Stimulated activated CD8-positive, alpha-beta memory T cell treated with anti-CD3 and anti-CD28 coated beads, Interleukin-15, amount 100 ng/mL, for 1 hour (primary cell): Measurements from ENCODE around the gene ZIM2.

Experiments used
- DNase-seq: peaks from one replicate; pipeline ENCODE4 v3.0.0-alpha.2; 2020; ENCODE audit warnings: low read depth

The ZIM2 gene

DNA sequence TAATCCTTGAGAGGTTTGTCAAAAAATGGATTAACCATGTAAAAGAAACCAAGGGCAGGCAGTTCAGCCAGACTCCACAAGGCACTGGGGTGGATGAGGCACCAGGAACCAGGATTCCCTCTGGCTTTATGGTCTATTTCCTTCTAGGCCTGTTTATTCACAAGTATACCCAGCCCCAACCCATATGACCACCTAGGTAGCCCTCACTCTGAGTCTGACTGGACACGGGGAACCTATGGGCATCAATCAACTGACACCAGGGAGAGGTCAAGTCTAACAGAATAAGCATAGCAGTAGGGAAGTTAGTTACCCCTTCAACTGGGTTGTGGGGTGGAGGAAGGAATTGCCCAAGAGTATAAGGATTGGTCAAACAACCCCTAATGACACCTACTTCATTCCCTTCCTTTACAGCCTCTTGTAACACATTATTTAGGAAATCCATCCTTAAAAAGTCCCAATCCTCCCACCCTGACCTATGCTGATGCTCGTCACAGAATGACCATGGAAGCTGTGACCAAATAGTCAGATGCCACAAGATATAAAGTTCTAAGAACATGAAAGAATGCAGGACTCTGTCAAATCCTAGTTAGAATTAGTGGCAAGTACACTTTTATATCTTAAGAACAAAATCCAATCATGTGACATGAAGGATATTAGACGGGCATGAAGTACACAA lies 31.7 kb downstream of the ZIM2 start:
- DNase-seq: no peak

DNA sequence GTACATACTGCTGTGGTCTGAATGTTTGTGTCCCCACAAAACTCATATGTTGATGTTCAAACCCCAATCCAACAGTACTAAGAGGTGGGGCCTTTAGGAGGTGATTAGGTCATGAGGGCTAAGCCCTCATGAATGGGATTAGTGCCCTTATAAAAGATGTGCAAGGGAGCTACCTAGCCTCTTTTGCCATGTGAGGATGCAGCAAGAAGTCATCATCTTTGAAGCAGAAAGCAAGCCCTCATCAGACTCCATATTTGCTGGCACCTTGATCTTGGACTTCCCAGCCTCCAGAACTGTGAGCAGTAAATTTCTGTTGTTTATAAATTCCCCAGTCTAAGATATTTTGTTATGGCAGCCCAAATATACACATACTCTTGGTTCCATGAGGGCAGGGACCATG lies 33.9 kb downstream of the ZIM2 start:
- DNase-seq: no peak

DNA sequence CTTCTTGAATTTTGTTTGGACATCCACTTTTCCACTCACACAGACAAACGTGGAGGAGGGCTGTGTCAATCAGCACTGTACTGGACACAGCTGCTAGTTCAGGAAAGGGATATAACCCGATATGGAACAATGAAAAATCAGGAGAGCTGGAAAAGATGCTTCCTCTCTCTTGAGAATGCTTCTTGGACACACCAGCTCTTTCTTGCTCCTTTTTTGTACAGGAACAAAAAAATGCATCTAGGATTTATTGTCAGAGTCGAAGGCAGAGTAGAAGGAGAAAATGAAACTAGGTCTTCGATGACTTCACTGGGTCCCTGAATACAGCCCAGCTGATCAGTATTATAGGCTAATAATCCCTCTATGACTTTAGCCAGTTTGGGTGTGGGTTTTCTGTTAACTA lies 62.2 kb downstream of the ZIM2 start:
- DNase-seq: no peak

DNA sequence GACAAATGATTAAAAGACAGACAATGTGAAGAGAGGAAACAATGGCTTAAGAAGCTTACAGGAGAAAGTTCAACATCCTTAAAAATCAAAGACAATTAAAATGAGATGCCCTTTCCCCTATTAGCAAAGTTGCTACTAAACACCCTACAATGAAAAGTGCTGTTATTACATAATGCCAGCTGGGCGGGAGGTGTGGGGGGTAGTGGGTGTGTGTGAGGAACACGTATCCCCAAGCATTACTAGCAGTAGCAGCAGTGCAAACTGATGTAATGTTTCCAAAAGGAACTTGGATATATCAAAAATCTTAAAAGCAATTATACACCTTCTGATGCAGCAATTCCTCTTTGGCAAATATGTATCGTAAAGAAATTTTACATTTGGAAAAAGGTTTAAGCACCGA lies 70.9 kb downstream of the ZIM2 start:
- no peak for DNase-seq

DNA sequence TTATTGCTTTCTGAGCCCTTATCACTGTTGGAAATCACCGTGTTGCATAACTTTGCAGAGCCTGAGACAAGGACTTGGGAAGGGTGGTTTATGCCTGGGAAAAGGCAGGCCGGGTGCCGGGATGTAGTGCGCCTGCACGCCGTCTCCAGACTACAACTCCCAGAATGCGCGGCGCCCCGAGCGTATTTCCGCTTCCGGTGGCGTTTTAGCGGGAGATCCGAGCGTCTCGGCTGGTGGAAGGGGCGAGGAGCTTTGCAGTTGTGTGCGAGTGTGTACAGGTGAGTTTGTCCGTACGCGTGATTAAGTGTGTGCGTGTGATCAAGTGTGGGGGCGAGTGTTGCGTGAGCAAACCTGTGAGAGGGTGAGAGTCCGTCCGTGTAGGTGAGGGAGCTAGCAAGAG lies 75.4 kb downstream of the ZIM2 start:
- DNase-seq: no peak

DNA sequence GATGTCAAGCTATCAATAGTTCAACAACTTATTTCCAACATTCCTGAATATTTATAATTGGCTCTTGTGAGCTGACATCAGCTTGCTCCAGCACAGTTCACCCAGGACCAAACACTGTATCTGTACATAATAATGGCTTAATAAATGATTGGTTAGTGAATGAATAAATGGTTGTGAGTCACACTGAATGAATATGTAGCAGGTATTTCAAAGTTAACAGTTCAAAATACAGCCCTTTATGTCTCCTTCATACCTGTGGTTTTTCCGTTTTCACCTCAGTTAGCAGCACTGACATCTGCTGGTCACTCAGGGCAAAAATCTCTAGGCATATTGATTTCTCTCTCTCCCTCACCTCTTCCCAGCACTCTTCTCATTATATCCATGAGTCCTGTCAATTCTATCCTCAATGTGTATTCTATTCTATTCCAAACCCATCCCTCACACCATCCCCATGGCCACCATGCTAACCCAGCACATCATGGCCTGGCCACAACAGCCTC lies 76.3 kb downstream of the ZIM2 start:
- DNase-seq: no peak

DNA sequence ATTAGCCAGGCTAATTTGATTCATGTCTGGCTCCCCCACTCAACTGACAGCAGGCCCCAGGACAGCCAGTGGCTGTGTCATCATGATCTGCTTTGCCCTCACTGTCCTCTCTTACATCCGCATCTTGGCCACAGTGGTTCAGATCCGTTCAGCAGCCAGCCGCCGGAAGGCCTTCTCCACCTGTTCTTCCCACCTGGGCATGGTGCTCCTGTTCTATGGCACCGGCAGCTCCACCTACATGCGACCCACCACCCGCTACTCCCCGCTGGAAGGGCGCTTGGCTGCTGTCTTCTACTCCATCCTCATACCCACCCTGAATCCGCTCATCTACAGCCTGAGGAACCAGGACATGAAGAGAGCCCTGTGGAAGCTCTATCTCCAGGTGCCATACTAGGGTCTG lies 79.7 kb downstream of the ZIM2 start:
- no peak for DNase-seq

DNA sequence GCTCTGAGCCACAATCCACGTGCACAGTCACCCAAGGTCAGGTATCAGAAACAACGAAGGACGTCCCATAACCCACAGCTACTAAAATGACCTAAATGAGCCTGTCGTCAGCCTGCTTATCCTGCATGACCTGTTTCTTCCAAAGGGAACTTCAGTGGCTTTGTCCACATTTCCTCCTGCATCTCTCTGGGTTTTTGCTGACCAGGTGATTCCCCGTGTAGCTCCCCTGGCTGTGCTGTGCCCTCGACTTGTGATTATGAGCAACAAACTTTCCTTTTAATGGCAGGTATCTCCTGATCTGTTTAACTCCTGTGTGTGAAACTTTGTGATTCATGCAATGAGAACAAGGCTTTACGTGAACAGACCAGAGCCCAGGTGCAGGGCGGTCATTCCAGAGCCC lies 81.0 kb downstream of the ZIM2 start:
- DNase-seq: no peak

DNA sequence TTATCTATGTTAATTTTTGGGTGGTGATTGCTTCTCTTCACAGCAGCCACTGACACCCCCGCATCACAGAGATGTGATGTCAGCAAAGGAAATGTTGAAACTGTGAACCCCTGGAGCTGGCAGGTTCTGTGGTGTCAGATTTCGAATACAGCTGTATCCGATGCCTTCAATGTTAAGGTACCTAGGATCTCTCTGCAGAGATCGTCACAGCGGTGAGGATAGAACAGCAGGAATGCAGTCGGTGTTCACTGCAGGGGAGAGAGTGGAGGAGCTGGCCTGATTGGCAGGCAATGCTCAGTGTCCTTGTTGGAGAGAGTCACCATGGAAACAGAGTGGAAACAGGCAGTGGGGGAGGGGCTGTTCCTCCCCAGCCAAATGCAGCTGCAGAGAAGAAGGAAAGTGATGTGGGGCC lies 89.4 kb downstream of the ZIM2 start:
- no peak for DNase-seq

DNA sequence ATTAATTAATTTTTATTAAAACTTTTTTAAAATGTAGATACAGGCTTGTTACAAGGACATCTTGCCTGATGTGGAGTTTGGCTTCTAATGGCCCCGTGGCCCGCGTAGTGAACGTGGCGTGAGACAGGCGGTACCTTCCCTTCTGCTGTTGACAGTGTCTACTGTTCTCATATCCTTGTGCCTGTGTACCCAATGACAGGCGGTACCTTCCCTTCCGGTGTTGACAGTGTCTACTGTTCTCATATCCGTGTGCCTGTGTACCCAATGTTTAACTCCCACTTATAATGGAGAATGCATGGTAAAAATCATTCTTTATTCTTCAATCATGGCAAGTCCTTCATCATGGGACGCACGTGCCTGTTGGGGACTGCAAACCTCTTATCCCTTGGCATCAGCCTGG lies 89.9 kb downstream of the ZIM2 start:
- DNase-seq: no peak

DNA sequence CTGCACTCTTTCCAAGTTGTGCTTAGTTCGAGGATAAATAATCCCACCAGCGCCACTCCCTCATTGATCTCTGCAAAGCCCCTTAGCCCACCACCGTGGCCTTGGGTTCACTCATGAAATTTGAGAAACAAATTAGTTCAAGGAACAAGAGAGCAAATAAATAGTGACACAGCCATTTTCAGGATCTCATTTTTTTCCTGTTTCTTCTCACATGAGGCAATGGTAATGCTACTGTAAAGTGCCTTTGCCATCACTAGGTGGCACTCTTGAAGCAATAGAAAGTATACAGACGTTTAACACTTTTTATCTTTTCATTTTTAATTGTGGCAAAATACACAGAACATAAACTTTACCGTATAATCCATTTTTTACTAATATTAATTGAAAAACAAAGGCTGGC lies 92.1 kb downstream of the ZIM2 start:
- DNase-seq: no peak

DNA sequence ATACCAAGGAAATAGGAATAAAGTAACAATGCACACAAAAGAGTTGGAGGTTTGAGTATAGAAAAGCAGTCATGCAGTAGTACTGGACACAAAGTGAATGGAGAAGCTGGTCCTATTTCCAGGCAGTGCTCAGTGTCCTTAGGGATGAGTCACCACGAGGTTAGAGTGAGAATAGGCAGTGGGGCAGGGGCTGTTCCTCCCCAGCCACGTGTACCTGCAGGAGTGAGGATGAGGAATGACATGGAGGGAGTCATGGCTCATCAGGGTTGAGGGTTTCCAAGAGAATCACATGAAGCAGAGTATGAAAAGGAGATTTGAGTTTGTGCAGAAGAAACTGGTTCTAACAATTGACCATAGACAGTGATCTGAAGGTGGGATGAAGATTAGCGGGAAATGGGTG lies 94.2 kb downstream of the ZIM2 start:
- DNase-seq: no peak

DNA sequence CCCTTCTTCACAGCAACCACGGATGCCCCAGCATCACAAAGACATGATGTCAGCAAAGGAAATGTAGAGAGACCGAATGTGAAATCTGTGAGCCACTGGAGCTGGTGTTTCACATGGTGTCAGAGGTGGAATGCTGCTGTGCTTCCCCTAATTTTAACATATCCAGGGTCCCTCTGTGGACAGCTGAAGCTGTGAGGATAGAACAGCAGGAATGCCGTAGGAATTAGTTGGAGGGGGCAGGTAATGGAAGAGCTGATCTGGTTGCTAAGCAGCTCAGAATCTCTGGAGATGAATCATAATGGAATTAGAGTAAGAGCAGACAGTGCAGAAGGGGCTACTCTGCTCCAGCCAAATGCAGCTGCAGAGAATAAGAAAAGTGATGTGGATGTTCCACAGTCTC lies 100.0 kb downstream of the ZIM2 start:
- no peak for DNase-seq

DNA sequence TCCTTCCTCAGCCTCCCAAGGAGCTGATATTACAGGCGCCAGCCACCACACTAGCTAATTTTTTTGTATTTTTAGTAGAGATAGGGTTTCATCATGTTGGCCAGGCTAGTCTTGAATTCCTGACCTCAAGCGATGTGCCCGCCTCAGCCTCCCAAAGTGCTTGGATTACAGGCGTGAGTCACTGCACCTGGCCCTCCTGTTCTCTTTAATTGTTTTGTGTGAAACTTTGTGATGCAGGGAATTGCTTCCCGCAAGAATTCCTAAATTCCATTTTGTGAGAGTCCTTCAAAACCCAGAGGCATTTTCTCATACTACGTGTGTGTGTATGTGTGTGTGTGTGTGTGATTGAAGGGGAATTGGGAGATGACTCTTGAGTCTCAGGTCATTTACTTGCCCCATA lies 104.0 kb downstream of the ZIM2 start:
- DNase-seq: no peak

DNA sequence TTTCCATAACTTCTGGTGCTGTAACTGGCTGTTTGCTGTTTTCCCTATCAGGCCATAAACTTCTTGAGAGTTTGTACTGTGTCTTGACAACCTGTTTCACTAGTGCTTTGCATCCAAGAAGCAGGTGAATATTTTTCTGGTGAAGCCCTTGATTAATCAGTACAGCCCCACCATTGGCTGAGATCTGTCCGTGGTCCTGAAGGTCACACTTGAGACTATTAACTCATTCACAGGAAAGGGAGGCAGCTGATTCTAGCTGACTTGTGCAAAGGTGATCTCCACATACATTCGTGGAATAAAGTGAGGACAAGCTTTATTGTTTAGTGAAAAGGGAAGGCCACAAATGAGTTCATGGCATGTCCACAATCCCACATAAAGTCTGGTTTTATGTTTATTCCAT lies 107.5 kb downstream of the ZIM2 start:
- no peak for DNase-seq

DNA sequence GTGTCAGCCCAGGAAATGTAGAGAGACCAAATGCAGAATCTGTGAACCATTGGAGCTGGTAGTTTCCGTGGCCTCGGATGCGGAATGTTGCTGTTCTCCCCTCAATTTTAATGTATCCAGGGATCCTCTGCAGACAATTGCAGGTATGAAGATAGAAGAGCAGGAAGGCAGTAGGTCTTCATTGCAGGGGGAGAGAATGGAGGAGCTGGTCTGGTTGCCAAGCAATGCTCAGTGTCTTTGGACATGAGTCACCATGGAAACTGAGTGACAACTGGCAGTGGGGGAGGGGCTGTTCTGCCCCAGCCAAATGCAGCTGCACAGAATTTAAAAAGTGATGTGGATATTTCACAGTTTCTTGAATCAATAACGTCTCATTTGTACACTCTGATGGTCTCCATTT lies 112.8 kb downstream of the ZIM2 start:
- no peak for DNase-seq

DNA sequence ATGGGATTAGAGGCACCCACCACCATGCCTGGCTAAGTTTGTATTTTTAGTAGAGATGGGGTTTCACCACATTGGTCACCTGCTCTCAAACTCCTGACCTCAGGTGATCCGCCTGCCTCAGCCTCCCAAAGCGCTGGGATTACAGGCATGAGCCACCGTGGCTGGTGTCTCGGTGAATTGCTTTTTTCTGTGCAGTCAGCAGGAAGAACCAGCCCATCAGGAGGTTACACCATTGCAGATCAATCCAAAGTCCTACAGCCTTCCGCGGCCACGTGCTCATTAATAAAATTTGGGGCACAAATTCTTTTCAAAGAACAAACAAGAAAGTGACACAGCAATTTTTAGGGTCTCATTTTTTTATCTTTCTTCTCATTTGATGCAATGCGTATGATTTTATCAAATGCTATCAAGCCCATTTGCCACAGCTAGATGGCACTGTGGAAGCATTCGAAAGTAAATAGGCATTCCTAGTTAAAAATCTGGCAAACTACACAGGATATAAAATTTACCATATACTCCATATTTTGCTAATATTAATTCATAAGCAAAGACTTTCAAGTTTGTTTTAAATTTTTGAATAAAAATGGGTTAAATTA lies 114.6 kb downstream of the ZIM2 start:
- DNase-seq: no peak
